ENCODE data around the gene ZCWPW1. TPM values are rescaled to one million over a fixed set of nuclear protein-coding genes. Genes with fewer than 3 reads are reported as not detected.

The ZCWPW1 gene
- polyA plus RNA-seq, 1 of the 3 experiments (the other 2 are of a cell fraction): 4.1 TPM

DNA sequence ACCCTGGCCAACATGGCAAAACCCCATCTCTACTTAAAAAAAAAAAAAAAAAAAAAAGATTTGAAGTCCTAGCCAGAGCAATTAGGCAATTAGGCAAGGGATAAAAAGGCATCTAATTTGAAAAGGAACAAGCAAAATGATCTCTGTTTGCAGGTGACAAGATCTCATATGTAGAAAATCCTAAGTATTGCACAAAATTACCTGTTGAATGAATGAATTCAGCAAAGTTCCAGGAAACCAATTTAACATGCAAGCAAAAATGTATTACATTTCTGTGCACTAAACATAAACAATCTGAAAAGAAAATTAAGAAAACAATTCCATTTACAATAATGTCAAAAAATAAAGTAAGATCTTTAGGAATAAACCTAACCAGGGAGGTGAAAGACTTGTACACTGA, 65.4 kb downstream of the ZCWPW1 start:
- Histone ChIP-seq H2AFZ (ENCODE audit: low read depth) (no peak overlapping the region), H3K79me2 (ENCODE audit: insufficient read depth) (no peaks in the 10 kb centered on the region), H3K27me3 (ENCODE audit: insufficient read depth) (no peaks in the 10 kb centered on the region), H3K4me2 (no peak overlapping the region), H3K4me3 (ENCODE audit: low read depth in 2 of 2, low read length in 1 of 2) (no peak overlapping the region), H3K9me3 (no peaks in the 10 kb centered on the region), H3K36me3 (replicated peaks in 1 of 2; ENCODE audit: control insufficient read depth in 1 of 2, insufficient read depth in 2 of 2, low read length in 1 of 2) (peaks cover 38 to 58% of the 10 kb centered on the region in 2 experiments), H3K4me1 (ENCODE audit: control insufficient read depth in 1 of 2, insufficient read depth in 2 of 2, low read depth in 1 of 2, low read length in 1 of 2) (no peaks in the 10 kb centered on the region), H3K27ac (ENCODE audit: low read depth in 2 of 2, low read length in 1 of 2) (no peak overlapping the region), H3K9ac (no peak overlapping the region), H3K9me2 (no peaks in the 10 kb centered on the region), H3F3A (replicated peaks; ENCODE audit: insufficient read depth) (peaks cover 26% of the 10 kb centered on the region), H4K20me1 (ENCODE audit: insufficient read depth) (no peaks in the 10 kb centered on the region)
- CTCF ChIA-PET: no interaction called here
- DNase-seq: no peak
- POLR2A ChIA-PET: no interaction called here
- TF ChIP-seq SIN3A (IDR thresholded peaks at IDR 0.05; ENCODE audit: borderline replicate concordance, low read depth, low read length) (no peak), FOXJ3 (CRISPR knock-in tag; IDR thresholded peaks at IDR 0.05) (no peak), JUND (IDR thresholded peaks at IDR 0.05) (no peak), YY1 (IDR thresholded peaks at IDR 0.05; ENCODE audit: low read depth) (no peak), RCOR1 (IDR thresholded peaks at IDR 0.05; ENCODE audit: low read length) (no peak), ZBTB33 (IDR thresholded peaks at IDR 0.05; ENCODE audit: borderline replicate concordance, low read depth) (no peak), MEF2A (IDR thresholded peaks at IDR 0.05; ENCODE audit: borderline replicate concordance, low read depth) (no peak), RFX5 (IDR thresholded peaks at IDR 0.05; ENCODE audit: low read length) (no peak), EZH2phosphoT487 (IDR thresholded peaks at IDR 0.05; ENCODE audit: borderline replicate concordance, low read depth) (no peak), GATA2 (CRISPR knock-in tag; IDR thresholded peaks at IDR 0.05) (no peak), POLR2AphosphoS5 (IDR thresholded peaks at IDR 0.05; ENCODE audit: low read depth, low read length) (no peak), FOSL2 (IDR thresholded peaks at IDR 0.05; ENCODE audit: borderline replicate concordance, low read depth) (no peak), FOXM1 (IDR thresholded peaks at IDR 0.05; ENCODE audit: low read depth) (no peak), IRF3 (IDR thresholded peaks at IDR 0.05; ENCODE audit: low read depth, low read length) (no peak)
- TF ChIP-seq, protein P1, sequence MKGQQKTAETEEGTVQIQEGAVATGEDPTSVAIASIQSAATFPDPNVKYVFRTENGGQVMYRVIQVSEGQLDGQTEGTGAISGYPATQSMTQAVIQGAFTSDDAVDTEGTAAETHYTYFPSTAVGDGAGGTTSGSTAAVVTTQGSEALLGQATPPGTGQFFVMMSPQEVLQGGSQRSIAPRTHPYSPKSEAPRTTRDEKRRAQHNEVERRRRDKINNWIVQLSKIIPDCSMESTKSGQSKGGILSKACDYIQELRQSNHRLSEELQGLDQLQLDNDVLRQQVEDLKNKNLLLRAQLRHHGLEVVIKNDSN (IDR thresholded peaks at IDR 0.05; ENCODE audit: borderline replicate concordance, low read depth): no peak

Measured in SK-N-SH (cell line).